Endothelial cell of umbilical vein (primary cell): ENCODE results near the gene TMEM239. TPM values are rescaled to one million over a fixed set of nuclear protein-coding genes. Genes with fewer than 3 reads are reported as not detected.

Experiments
- BruUV-seq: library from RNA; stranded (reverse); fragments of 400-500 nt; replicated peaks from 2 replicates; lab custom pipeline; 2021; lab: Mats Ljungman, UMichigan
- CTCF ChIA-PET: fragments of 300-600, 350-600 bp; sonication (Branson Sonifier 250); formaldehyde crosslinking; loops from one replicate; lab custom pipeline; 2021; ENCODE audit warnings: antibody characterized with exemption, inconsistent platforms; lab: Charles Lee
- POLR2A ChIA-PET: fragments of 300-600, 350-600 bp; sonication (Branson Sonifier 250); formaldehyde crosslinking; loops from one replicate; lab custom pipeline; 2021; ENCODE audit warnings: antibody characterized with exemption, inconsistent platforms; lab: Charles Lee
- DNase-seq: peaks from one replicate; pipeline ENCODE4 v3.0.0-alpha.2; 2011; ENCODE audit warnings: low read depth, low spot score
- FAIRE-seq: peaks from 2 replicates; lab custom pipeline; 2011; peaks lifted over from hg19 to GRCh38; lab: Jason Lieb, UNC
- H2AFZ ChIP-seq: 2 replicates; pipeline ENCODE4 v1.6.0; 2012; ENCODE audit warnings: low read depth, low read length, control low read depth, inconsistent platforms
- H3K27ac ChIP-seq: 2 replicates; pipeline ENCODE4 v1.5.1; 2011; ENCODE audit warnings: low read depth, mild to moderate bottlenecking, control low read depth, low read length, moderate library complexity; ENCODE audit not compliant: insufficient read depth
- H3K27me3 ChIP-seq, 2 experiments: 2 replicates each; pipeline versions ENCODE4 v1.6.0 to v1.6.1; 2011; ENCODE audit warnings: low read length in 2 of 2, mixed read lengths in 1 of 2; ENCODE audit not compliant: control insufficient read depth in 2 of 2, insufficient read depth in 2 of 2
- H3K36me3 ChIP-seq, 2 experiments: 2 replicates in 1 of 2; 3 replicates in 1 of 2; pipeline ENCODE4 v1.5.1; 2011; ENCODE audit warnings: low read length in 2 of 2, mild to moderate bottlenecking in 1 of 2, moderate library complexity in 1 of 2; ENCODE audit not compliant: control insufficient read depth in 2 of 2, insufficient read depth in 2 of 2; ENCODE audit errors: extremely low read depth in 1 of 2
- H3K4me1 ChIP-seq: 3 replicates; pipeline ENCODE4 v1.5.1; 2011; ENCODE audit warnings: mild to moderate bottlenecking, low read length; ENCODE audit not compliant: control insufficient read depth, insufficient read depth; ENCODE audit errors: extremely low read depth
- H3K4me2 ChIP-seq: 2 replicates; pipeline ENCODE4 v1.6.1; 2011; ENCODE audit warnings: low read length, control low read depth, mixed read lengths; ENCODE audit not compliant: insufficient read depth
- H3K4me3 ChIP-seq, 3 experiments: fragments of 200-600 bp in 1 of 3; sonication (generic), shearing (Covaris generic) in 1 of 3; replicated peaks in 1 of 3; 2 replicates each; pipeline ENCODE4 v1.5.1; 2011 to 2016; ENCODE audit warnings: control low read depth in 3 of 3, low read length in 3 of 3, mild to moderate bottlenecking in 2 of 3, inconsistent platforms in 1 of 3, low read depth in 1 of 3, moderate library complexity in 1 of 3; ENCODE audit not compliant: insufficient read depth in 1 of 3
- H3K79me2 ChIP-seq: 2 replicates; pipeline ENCODE4 v1.6.0; 2012; ENCODE audit warnings: low read length, inconsistent platforms; ENCODE audit not compliant: control insufficient read depth, insufficient read depth
- H3K9ac ChIP-seq: replicated peaks from 2 replicates; pipeline ENCODE3; 2011; ENCODE audit warnings: low read length, control low read depth; ENCODE audit not compliant: insufficient read depth; ENCODE audit errors: extremely low read depth
- H3K9me1 ChIP-seq: replicated peaks from 3 replicates; pipeline ENCODE4 v1.6.0; 2011; ENCODE audit warnings: mild to moderate bottlenecking, low read length; ENCODE audit not compliant: control insufficient read depth, insufficient read depth; ENCODE audit errors: extremely low read depth
- H3K9me3 ChIP-seq: replicated peaks from 2 replicates; pipeline ENCODE4 v1.5.1; 2012; ENCODE audit warnings: low read length, inconsistent platforms; ENCODE audit not compliant: control insufficient read depth, insufficient read depth
- H4K20me1 ChIP-seq: replicated peaks from 2 replicates; pipeline ENCODE3; 2011; ENCODE audit warnings: mild to moderate bottlenecking, low read length; ENCODE audit not compliant: control insufficient read depth, insufficient read depth; ENCODE audit errors: extremely low read depth
- CTCF ChIP-seq, 2 donors: IDR thresholded peaks; 1 replicate in 1 of 2; 2 replicates in 1 of 2; pipeline ENCODE4 v1.5.1; 2011; ENCODE audit warnings: low read length in 2 of 2, mild to moderate bottlenecking in 2 of 2, moderate library complexity in 2 of 2, control low read depth in 1 of 2, inconsistent platforms in 1 of 2, low read depth in 1 of 2; ENCODE audit not compliant: insufficient read depth in 1 of 2; ENCODE audit errors: extremely low read depth in 1 of 2
- EZH2 ChIP-seq: IDR thresholded peaks from 2 replicates; pipeline ENCODE4 v1.6.1; 2012; ENCODE audit warnings: borderline replicate concordance, low read depth, mild to moderate bottlenecking, moderate library complexity, low read length, inconsistent platforms; ENCODE audit not compliant: severe bottlenecking
- FOS ChIP-seq: IDR thresholded peaks from 2 replicates; pipeline ENCODE4 v1.6.1; 2011; ENCODE audit warnings: mild to moderate bottlenecking, low read length, moderate library complexity, borderline replicate concordance; ENCODE audit not compliant: insufficient read depth
- GATA2 ChIP-seq: IDR thresholded peaks from 2 replicates; pipeline ENCODE4 v1.7.0; 2011; ENCODE audit warnings: low read depth, mild to moderate bottlenecking, moderate library complexity, mixed read lengths, low read length; ENCODE audit not compliant: insufficient read length, insufficient read depth
- JUN ChIP-seq: IDR thresholded peaks from 2 replicates; pipeline ENCODE4 v1.6.1; 2011; ENCODE audit warnings: borderline replicate concordance, low read depth; ENCODE audit not compliant: insufficient read length, insufficient read depth
- MYC ChIP-seq: IDR thresholded peaks from one replicate; pipeline ENCODE4 v1.6.1; 2011; ENCODE audit warnings: mild to moderate bottlenecking, low read depth, low read length
- POLR2A ChIP-seq: IDR thresholded peaks from 2 replicates; pipeline ENCODE4 v1.6.1; 2012; ENCODE audit warnings: low read depth, mild to moderate bottlenecking, control low read depth, low read length
- POLR2AphosphoS5 ChIP-seq: IDR thresholded peaks from 2 replicates; pipeline ENCODE4 v1.6.1; 2012; ENCODE audit warnings: low read depth, mild to moderate bottlenecking, control low read depth, low read length, moderate library complexity; ENCODE audit not compliant: insufficient read depth
- dilution Hi-C: fragments of 300-500 bp; cut with MboI; formaldehyde crosslinking; loops from one replicate; pipeline ENCODE4 v1.15.0; 2019; ENCODE audit warnings: low sequenced_read_pairs; ENCODE audit not compliant: extremely low pct_ligation_motif_present
- intact Hi-C: fragments of 100-400 bp; cut with micrococcal nuclease; formaldehyde crosslinking; loops from one replicate; pipeline ENCODE4 v1.10.0; 2022
- polyA plus RNA-seq, 4 experiments: library from polyadenylated mRNA; depleted of rRNA in 3 of 4; stranded (reverse) in 3 of 4; unstranded in 1 of 4; fragments of >200 nt; gene quantifications; 2 replicates each; pipeline versions ENCODE4 v1.2.1 to v1.2.3, GENCODE V29; 2011 to 2012; ENCODE audit warnings: missing spikeins in 1 of 4
- total RNA-seq: library from RNA; stranded (reverse); gene quantifications from 2 replicates; pipeline ENCODE4 v1.2.3, GENCODE V29; 2021
- TF ChIP-seq, protein P1 (sequence below): IDR thresholded peaks from 2 replicates; pipeline ENCODE4 v1.6.1; 2011; ENCODE audit not compliant: insufficient read depth, insufficient read length

The TMEM239 gene
- total and polyA plus RNA-seq, 2 donors (not counting 3 experiments of a cell fraction or from before 2014, with no cell fraction given), result not detected

DNA sequence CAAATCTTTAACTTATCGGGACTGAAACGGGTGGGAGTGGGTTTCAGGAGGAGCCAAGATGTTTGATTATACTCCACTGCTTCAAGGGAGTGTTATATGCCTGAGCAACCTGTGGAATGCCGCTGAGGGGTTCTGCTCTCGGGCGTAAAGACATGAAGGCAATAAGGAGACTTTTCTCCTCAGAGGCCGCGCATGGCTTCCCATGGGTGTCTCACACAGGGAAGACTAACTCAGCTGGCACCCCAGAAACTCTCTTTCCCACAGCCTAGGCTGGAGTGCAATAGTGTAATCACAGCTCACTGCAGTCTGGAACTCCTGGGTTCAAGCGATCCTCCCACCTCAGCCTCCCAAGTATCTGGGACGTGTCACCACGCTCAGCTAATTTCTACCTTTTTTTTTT lies 6.5 kb upstream of the TMEM239 start:
- FAIRE-seq, result no peak

DNA sequence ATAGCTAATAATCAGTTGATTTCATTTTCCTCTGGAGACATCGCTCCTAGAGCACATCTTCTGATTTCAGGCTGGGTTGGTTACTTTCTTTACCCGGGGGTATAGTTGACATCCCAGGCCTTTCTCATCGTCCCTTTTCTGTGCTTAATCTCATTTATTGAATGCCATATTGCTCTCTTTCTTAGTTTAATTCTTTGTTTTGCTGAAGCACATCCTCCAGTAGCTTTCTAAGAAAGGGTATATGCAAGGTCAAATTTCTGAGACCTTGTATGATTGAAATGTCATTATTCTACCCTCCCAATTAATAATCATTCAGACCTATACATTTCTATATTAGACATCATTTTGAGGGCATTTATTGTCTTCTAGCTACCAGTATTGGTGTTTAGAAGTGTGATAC lies 4.0 kb upstream of the TMEM239 start:
- no peaks in the 10 kb centered on the region for H4K20me1 ChIP-seq
- no peak for FAIRE-seq
- no peak overlapping the region for H2AFZ ChIP-seq
- no peaks in the 10 kb centered on the region for H3K36me3 ChIP-seq
- no peaks in the 10 kb centered on the region for H3K4me1 ChIP-seq
- no peak overlapping the region for H3K4me3 ChIP-seq
- DNase-seq, result no peak
- H3K4me2 ChIP-seq, result no peak overlapping the region
- H3K27ac ChIP-seq, result no peak overlapping the region
- dilution Hi-C loops (no loop called here), intact Hi-C loops (no loop called here)
- H3K9me3 ChIP-seq, result peaks cover 1% of the 10 kb centered on the region
- TF ChIP-seq, protein P1, sequence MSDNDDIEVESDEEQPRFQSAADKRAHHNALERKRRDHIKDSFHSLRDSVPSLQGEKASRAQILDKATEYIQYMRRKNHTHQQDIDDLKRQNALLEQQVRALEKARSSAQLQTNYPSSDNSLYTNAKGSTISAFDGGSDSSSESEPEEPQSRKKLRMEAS, result no peak
- TF ChIP-seq EZH2 (no peak), FOS (no peak), GATA2 (no peak), MYC (no peak), POLR2AphosphoS5 (no peak), JUN (no peak), POLR2A (no peak), CTCF (IDR thresholded peaks at IDR 0.05; ENCODE audit: extremely low read depth in 1 of 2, insufficient read depth in 1 of 2, low read depth in 1 of 2, low read length in 2 of 2) (no peak)
- ChIA-PET POLR2A (no interaction called here), CTCF (interaction anchor here (1.2 kb wide), 1 partner anchor 40 kb away, joined by 3 read pairs; no protein-coding TSS in a partner anchor)
- no TSS peak for BruUV-seq
- H3K9me1 ChIP-seq, result no peaks in the 10 kb centered on the region
- peaks cover 6 to 21% of the 10 kb centered on the region in 2 experiments for H3K27me3 ChIP-seq
- no peak overlapping the region for H3K9ac ChIP-seq
- H3K79me2 ChIP-seq, result no peaks in the 10 kb centered on the region

More for the DNA sequence above, 6.5 kb upstream of the TMEM239 start:
- no peak overlapping the region for H3K4me3 ChIP-seq
- no TSS peak for BruUV-seq
- no peak for DNase-seq
- no peak for TF ChIP-seq FOS
- TF ChIP-seq POLR2A, result no peak
- TF ChIP-seq EZH2, result no peak
- no peak for TF ChIP-seq JUN
- no peaks in the 10 kb centered on the region for H3K4me1 ChIP-seq
- no peak overlapping the region for H3K27ac ChIP-seq
- H3K36me3 ChIP-seq, result no peaks in the 10 kb centered on the region
- peaks cover 22 to 46% of the 10 kb centered on the region in 2 experiments for H3K27me3 ChIP-seq
- no peak overlapping the region for H3K9ac ChIP-seq
- no peak overlapping the region for H2AFZ ChIP-seq
- H3K4me2 ChIP-seq, result no peak overlapping the region
- dilution Hi-C loops, result no loop called here
- H3K9me3 ChIP-seq, result peaks cover 1% of the 10 kb centered on the region
- ChIA-PET CTCF (no interaction called here), POLR2A (no interaction called here)
- H3K9me1 ChIP-seq, result no peaks in the 10 kb centered on the region
- no peaks in the 10 kb centered on the region for H4K20me1 ChIP-seq
- intact Hi-C loops, result no loop called here
- H3K79me2 ChIP-seq, result no peaks in the 10 kb centered on the region
